CD4-positive, alpha-beta T cell treated with Interferon gamma for 1 hour (primary cell): ENCODE data around the gene NTM.
"Not testable (repeated sequence)": the region's sequence is repeated elsewhere in the genome, so short reads cannot be mapped to it uniquely, and the experiment has no call there.

Experiments used
- DNase-seq: peaks from one replicate; pipeline ENCODE4 v3.0.0-alpha.2; 2020

NTM gene

GRCh38 chr11:131909426-131910177 is 539.2 kb downstream of the NTM start:
- DNase-seq: no peak

GRCh38 chr11:131910178-131910522 is 539.7 kb downstream of the NTM start:
- DNase-seq: no peak

GRCh38 chr11:131910523-131911387 is 540.3 kb downstream of the NTM start:
- DNase-seq: no peak

GRCh38 chr11:131911388-131912032 is 541.1 kb downstream of the NTM start:
- not testable (repeated sequence) for DNase-seq

GRCh38 chr11:131912134-131912533 is 541.7 kb downstream of the NTM start:
- no peak for DNase-seq

GRCh38 chr11:131913267-131913666 is 542.9 kb downstream of the NTM start:
- no peak for DNase-seq

- DNase-seq: no peak
These were observed 544.0 kb downstream of the NTM start for GRCh38 chr11:131914361-131914774.

GRCh38 chr11:131916638-131917037 is 546.2 kb downstream of the NTM start:
- no peak for DNase-seq

GRCh38 chr11:131917634-131918384 is 547.4 kb downstream of the NTM start:
- no peak for DNase-seq

GRCh38 chr11:131918663-131919062 is 548.2 kb downstream of the NTM start:
- no peak for DNase-seq

GRCh38 chr11:131922220-131922619 is 551.8 kb downstream of the NTM start:
- DNase-seq: no peak

GRCh38 chr11:131923309-131923708 is 552.9 kb downstream of the NTM start:
- no peak for DNase-seq

- no peak for DNase-seq
These were observed 553.6 kb downstream of the NTM start for GRCh38 chr11:131924001-131924400.

GRCh38 chr11:131924457-131925201 is 554.2 kb downstream of the NTM start:
- DNase-seq: no peak

GRCh38 chr11:131925829-131926228 is 555.4 kb downstream of the NTM start:
- no peak for DNase-seq

- DNase-seq: no peak
These were observed 558.6 kb downstream of the NTM start for GRCh38 chr11:131928992-131929391.

GRCh38 chr11:131932584-131933325 is 562.3 kb downstream of the NTM start:
- DNase-seq: no peak

GRCh38 chr11:131934006-131934405 is 563.6 kb downstream of the NTM start:
- no peak for DNase-seq

- DNase-seq: no peak
These were observed 567.9 kb downstream of the NTM start for GRCh38 chr11:131938351-131938751.

- no peak for DNase-seq
These were observed 569.7 kb downstream of the NTM start for GRCh38 chr11:131940126-131940525.

- DNase-seq: no peak
These were observed 572.5 kb downstream of the NTM start for GRCh38 chr11:131942878-131943277.
